ENCODE data around the gene MAST1.

GRCh38 chr19:12885749-12886650 lies 47.7 kb downstream of the MAST1 start:
- TF ChIP-seq CTCF (IDR thresholded peaks at IDR 0.05): no peak
- TF ChIP-seq POLR2A (IDR thresholded peaks at IDR 0.05): no peak
- TF ChIP-seq POLR2AphosphoS5 (IDR thresholded peaks at IDR 0.05): no peak

All from prostate gland (tissue), 2 donors.